Pons (tissue), 1 donor: ENCODE results near the gene MRPL1.
A peak's percentile ranks its signal among the peaks of the same experiment; 100 is the strongest.

Experiments used
- DNase-seq: peaks from one replicate; pipeline ENCODE4 v3.0.0-alpha.2; 2016; ENCODE audit warnings: low spot score

Gene MRPL1

DNA sequence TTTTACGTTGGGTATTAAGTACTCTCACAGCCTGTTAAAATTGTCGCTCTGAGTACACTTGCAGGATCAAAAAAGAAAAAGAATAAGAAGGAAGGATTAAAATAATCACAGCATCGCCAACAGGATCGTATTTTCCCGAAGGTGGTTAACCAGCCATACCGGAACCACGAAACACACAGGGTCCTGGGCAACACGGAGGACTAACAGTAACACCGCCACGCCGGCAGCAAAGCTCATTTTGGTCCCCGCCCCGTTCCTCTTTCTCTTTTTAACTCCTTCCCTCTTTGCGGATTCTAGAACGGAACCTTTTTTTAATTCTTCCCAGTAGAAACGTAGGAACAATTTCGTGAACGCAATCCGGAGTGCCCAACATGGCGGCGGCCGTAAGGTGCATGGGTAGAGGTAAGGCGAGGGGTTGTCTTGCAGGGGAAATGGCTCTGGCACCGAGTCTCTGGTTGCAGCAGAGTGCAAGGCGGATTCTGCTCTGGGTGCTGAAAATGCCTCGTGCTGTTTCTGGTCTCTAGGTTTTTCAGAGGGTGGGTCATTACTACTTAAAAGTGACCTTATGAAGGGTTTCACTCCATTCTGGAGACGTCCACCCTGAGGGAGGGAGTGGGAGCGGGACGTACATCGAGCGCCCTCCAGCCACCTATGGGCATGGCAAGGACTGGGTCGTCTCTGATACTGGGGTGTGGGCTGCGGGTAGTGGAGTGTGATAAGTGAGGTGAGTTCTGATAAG, at the start of gene MRPL1:
TSS of gene MRPL1 (plus strand) at position 353 of the 739 bp plus-strand sequence. CDS start at position 372, 19 bp downstream.
- DNase-seq: peak; percentile 93

DNA sequence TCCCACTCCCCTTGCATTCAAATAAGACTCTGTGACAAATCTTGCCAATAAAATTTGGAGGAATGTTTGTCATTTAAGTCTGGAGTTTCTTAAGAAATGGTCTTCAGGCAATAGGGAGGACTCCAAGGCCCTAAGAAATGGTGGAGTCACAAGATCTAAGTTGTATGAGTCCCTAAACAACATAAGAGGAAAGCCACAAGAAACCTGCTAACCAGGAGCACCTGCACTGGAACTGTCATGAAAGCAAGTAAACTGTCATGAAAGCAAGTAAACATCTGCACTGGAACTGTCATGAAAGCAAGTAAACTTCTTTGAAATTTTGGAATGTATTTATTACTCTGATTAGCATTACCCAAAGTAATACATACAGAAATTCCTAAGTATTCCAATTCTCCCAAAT, 47.0 kb upstream of the MRPL1 start:
- DNase-seq: no peak

DNA sequence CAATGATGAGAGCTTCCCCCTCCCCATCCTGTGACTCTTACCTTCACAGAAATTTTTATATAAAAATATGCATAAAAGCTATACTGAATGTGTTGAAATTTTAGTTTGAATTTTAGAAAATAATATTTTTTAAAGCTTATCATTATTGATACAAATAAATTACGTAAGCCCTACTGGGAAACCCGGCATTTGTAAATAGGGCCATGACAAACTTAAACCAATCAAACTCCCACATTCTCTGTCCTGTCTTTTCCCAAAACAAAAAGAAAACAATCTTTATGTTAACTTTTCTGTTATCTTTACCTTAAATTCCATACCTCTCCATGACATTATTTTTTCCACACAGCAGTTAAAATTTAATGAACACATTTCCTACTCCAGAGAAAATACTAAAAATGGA, 46.1 kb upstream of the MRPL1 start:
- DNase-seq: no peak

DNA sequence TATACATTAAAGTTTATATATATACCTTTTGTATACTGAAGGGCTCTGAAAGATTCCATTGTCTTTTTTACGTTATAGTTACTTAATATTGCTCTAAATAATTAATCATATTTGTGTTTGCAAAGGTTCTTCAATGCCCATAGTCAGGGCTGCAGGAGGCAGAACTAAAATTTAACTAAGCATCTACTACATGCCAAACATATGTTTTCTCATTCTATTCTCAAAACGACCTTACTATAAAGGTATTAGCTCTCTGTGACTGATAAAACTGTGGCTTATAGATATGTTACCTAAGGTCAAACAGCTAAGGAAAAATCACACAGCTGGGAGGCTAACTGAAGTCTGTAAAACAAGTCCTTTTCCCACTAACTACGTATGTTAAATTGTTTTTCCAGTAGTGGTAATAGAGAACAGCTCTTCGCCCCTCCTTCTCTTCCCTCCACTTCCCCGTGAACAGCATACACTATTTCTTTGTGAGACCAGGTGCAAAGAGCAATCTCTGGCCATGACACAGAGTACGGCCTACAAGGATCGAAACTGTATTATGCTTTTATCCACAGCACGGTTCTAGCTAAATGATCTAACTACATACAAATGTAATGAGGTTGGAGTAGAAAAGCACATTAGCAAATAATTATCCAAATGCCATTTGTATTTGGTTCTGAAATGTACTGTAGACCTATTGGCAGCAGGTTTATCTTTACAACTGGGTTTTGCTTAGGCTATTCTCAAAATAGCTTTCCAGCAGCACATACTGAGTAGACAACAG, 45.1 kb upstream of the MRPL1 start:
- DNase-seq: no peak

DNA sequence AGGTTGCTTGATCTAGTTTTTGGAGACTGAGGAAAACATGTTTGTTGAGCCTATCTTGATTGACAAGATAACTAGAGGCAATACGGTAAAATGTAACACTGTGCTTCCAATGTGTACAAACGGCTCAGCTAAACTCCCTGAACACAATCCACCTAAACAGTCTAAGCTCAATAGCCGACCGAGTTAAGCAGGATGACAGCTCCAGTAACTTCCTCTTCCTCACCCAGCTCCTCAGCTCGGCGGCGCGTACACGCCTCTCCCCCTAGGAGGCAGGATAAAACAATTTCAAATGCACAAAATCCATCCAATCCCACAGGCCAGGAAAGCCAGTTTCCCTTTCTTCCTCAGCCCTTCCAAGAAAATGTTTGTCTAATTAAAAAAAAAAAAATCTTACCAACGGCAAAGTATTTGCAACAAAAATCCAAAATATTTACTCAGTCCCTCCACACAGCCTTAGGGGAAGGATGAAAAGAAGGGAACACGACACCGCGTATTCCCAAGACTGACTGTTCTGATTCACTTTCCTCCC, 44.5 kb upstream of the MRPL1 start:
- DNase-seq: peak; percentile 90

DNA sequence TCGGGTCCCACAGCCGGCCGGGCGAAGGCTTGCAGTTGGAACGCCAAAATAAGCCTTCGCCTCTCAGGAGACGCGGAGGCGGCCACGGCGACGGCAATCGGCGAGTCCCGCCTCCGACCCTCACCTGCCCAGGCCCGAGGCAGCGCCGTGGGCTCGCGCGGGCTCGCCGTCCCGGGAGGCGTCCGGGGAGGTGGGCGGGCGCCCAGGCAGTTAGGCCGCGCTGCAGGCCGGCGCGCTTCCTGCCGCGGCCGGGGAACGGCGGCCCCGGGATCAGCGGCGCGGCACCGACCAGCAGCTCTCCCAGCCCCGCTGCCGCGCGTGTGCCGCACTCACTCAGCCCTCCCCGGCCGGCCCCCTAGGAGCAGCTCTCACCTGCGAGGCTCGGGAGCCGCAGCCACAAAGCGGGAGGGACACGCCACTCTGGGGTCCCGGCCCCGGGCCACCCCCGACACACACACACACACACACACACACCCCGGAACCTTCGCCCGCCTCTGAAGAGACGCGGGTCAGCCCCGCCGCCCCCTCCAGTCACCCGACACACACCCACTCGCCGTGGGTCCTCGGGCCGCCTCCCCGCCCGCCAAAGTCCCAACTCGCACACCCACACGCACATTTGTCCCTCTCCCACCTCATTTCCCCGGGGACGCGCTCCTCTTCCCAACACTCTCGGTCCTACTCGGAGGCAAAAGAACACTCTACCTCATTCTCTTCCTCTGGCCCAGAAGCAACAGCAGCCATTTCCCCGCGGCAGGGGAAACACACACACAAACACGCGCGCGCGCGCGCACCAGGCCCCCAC, 43.8 kb upstream of the MRPL1 start, which contains the start of gene CNOT6L:
TSS of gene CNOT6L (minus strand) at position 767 of the 802 bp plus-strand sequence. CDS start at position 707, 60 bp downstream.
- DNase-seq: peak; percentile 52

DNA sequence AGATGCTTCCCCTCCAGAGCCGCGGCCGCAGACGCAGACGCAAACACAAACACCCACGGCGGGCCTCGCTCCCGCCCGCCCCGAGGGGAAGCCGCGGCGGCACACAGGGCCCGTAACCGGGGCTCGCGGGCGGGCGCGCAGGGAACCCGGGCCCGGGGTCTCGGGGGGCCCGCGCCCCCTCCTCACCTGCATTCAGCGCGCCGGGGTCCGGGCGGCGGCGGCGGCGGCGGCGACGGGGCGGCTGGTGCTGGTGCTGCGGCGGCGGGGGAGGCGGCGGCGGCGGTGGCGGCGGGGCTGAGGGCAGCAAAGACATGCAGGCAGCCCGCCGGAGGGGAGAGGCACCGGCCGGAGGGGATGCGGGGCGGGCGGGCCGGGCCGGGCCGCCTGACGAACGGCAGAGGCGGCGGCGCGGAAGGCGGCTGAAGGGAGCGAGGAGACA, 43.2 kb upstream of the MRPL1 start:
- DNase-seq: no peak

DNA sequence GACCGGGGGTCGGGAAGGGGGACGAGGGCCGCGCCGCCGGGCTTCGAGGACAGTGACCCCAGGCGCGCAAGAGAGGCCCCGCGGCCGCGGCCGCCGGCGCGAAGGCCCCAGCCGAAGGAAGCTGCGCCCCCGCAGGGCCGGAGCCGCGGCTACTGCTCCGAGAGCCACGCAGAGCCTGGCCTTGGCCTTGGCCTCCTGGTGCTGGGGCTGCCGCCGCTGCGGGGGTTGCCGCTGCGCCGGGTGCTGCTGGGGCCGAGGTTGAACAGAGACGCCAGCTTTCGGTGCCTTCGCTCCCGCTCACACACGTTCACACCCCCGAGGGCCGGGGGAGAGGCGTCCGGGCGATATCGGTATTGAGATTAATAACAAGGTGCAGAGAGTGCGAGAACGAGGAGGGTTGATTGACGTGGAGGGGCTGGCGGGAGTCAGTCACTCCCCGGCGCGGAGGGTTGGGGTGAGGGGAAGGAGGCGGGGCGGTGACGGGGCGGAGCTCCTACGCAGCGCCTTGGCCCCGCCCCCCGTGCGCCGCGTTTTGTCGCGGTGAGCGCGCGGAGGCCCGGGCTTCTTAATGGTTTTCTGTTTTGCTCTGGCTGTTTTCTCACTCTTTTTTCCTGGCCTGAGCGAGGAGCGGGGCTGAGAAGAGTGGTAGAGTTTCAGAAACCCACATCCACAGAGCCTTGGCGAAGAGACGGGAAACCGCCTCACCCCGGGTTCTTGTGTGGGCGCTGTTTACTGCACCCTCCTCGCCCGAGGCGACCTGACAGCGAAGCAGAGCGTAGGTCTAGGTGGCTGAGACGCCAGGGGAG, 42.6 kb upstream of the MRPL1 start:
- peak; percentile 91 for DNase-seq

DNA sequence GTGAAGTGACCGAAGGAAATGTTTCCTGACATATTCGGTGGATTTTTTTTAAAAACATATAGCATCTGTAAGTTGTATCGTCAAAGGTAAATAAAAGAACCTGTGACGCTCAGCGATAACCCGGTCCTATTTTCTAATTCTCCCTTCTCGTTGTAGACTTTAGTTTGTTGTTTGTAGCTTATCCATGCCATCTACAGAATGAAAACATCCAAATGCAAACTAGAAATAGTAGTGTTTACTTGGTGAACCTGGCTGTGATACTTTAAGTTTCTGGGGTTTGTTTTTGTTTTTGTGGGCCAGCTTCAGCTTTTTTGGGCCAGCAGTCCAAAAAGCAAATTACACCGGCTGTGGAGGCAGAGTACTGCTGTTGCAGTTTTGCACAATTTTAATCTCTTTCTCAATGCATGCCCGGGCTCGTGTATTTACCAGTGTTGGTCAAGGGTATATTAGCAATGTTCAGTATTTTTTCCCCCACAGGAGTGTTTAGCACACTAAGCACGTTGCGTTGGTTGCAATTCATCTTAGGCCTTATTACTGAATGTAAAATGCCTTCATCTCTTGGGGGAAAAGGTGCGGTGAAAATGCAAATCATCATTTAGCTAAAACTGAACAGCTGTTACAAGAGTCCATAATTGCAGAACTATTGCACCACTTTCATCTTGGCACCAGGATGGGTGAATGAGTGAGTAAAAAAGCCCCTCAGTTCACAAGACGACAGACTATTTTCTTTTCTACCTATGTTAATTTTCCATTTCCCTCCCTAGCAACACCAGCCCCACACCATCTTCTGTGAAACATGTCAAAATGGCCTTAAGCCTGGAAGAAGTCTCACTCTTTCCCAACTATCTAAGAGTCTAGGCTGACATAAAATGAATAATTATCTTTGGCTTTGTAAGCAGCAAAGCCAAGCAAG, 41.7 kb upstream of the MRPL1 start:
- DNase-seq: peak; percentile 33

DNA sequence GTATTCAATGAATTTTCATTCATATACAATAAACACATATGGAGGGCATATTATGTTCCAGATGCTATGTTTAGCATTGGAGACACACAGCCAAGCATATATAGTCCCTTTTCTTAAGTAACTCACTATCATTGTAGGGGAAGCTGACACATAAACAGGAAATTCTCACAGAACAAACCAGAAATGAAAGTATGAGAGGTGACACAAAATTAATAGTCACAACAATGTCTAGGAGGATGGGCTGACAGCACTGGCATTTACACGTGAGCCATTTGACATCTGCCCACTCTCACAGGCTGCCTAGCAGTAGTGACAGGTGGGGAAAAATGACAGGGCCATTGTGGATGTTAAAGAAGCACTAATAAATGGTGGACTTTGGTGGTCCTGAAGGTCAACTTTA, 40.9 kb upstream of the MRPL1 start:
- no peak for DNase-seq

DNA sequence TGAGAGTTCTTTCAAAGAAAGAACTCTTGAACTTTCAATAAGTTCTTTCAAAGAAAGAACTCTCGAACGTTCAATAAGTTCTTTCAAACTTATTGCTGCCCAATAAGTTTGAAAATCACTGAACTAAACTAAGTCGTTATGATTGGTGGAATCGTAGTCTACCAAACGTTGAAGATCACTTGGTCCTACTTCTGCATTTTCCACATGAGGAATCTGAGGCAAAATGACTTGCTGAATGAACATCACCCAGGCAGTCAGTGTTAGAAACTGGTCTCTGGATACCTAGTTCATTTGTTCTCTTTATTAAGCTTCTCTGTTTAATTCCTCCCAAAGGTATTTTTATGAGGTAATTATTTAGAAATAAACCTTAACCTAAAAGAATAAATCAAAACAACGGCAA, 36.4 kb upstream of the MRPL1 start:
- DNase-seq: no peak

DNA sequence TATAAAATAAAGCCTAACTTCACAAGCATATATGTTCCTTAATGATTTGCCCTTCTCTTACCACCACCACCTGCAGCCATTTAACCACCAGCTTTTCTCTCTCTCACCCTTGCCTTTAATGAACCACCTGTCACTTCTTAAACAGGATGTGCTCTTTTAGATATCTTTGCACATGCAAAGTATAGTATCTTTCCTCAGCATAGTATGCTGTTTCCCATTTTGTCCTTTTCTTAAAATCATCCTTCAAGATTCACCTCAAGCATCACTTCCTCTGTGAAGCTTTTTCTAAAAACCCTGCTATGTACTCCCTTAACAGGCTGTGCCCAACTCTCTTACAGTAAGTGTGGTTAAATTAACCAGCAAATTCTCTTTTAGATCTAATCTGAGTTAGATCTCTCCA, 35.3 kb upstream of the MRPL1 start:
- DNase-seq: no peak

DNA sequence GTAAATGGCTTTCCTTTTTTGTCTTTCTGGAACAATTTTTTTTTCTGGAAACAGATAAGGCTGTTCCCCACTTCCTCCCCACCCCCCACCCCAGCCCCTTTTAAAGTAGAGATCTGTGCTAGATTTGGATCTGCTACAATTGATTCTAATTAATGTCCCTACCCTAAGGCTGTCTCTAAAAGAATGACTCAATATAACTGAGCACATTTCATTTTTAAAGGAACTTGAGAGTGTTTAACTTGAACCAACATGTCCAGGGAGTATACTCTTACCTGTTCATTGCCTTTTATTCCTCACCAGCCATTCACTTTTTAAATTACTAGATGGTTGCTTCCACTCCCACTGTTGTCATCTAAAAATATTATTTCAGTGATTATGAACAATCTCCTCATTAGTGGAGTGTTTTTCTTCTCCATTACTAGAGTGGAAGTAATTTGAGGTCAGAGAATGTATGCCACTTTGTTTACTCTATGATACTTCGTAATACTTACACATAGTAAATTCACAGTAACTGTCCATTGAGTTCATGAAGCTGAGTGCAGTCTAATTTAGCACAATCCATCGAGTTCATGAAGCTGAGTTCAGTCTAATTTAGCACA, 29.4 kb upstream of the MRPL1 start:
- DNase-seq: no peak

DNA sequence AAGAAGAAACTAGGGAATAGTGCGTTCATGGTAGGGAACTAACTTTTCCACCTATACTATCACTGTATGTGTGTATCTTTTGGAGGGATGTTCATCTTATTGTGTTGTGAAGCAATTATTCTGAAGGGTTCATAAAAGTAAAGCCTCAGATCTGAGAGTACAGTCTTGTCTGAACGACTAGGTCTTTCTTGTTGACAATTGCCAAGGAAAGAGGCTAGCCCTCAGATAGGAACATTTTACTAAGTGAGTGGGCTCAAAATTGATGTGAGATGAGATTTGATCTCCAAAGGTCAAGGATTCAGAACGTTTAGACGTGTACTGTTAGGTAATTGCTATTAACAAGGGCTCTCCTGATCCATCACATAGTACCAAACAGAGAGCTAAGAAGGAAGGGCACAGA, 28.2 kb upstream of the MRPL1 start:
- DNase-seq: no peak

DNA sequence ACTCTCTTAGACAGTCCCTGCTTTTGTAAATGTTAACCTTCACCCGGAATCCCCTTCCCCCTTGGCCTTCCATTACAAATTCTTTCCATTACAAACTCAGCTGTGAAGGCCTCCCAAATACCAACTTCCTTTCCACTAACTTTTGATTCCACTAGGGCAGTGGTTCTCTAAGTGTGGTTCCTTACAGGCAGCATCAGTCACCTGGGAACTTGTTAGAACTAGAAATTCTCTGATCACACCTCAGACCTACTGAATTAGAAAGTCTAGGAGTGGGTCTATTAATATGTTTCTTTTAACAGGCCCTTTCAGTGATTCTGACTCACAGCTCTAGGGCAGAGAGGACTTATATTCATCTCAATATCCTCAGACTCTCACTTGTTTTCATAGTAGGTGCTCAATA, 19.0 kb upstream of the MRPL1 start:
- DNase-seq: no peak

DNA sequence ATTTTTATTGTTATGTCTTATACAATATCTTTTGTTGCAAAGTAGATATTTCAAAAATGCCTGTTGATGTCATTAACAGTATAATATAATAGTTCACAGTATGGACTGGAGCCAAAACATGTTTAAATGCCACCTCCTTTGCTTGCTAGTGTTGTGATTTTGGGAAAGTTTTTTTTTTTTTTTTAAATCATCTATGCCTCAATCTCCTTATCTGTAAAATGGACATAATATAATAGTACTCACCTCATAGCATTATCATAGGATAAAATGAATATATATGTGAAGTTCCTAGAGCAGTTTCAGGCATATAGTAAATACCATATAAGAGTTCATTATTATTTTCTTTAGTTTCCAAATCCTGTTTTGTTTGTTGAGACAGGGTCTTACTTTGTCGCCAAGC, 18.3 kb upstream of the MRPL1 start:
- DNase-seq: no peak

DNA sequence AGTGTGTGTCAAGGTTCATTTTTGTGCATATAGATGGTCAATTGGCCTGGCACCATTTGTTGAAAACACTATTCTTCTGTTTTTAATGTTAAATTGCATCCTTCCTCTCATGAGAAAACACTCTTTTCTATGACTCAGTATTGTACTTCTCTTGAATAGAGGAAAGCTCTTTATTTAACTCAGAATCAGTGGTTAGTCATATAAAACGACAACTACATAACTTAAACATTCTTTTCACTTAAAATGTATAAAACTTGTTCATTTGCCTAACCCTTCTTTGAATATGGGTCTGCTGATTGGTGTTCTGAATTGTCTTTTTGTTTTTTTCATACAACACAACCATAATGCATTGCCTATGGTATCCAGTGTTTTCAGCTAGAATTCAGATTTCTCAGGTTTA, 17.2 kb upstream of the MRPL1 start:
- DNase-seq: no peak

DNA sequence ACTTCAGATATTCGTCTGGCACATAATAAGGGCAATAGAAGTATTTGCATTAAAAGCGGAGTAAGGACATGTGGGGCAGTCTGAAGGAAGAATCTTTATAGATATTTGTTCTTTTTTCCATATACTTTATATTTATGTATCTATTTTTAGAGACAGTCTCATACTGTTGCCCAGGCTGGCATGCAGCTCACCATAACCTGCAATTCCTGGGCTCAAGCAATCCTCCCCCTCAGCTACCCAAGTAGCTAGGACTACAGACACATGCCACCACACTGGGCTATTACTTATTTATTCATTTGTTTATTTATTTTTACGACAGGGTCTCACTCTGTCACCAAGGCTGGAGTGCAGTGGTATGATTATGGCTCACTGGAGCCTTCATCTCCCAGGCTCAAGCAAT, 16.7 kb upstream of the MRPL1 start:
- DNase-seq: no peak

DNA sequence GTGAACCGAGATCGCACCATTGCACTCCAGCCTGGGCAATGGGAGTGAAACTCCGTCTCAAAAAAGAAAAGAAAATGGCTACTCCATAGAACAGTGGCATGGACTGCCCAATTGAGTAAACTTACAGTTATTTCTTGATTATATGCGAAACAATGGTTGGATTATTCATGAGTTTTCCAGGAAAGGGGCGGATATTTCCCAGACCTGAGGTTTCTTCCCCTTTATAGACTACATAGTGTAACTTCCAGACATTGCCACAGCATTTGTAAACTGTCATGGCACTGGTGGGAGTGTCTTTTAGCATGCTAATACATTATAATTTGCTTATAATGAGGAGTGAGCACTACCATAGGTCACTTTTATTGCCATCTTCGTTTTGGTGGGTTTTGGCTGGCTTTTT, 14.1 kb upstream of the MRPL1 start:
- DNase-seq: no peak
